Measurements from ENCODE around the gene AADACL4. TPM values are rescaled to one million over a fixed set of nuclear protein-coding genes. Genes with fewer than 3 reads are reported as not detected.

AADACL4 gene
- total and polyA plus RNA-seq, 2 experiments from 2014 or later, result not detected

DNA sequence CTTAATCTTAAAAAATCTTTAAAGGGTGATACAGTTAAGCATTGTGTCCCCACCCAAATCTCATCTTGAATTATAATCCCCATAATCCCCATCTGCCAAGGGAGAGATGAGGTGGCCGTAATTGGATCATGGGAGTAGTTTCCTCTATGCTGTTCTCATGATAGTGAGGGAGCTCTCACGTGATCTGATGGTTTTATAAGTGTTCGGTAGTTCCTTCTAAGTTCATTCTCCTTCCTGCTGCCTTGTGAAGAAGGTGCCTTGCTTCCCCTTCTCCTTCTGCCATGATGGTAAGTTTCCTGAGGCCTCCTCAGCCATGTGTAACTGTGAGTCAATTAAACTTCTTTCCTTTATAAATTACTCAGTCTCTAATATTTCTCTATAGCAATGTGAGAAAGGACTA is 36.6 kb upstream of the AADACL4 start:
- Mint-ChIP-seq H3K27me3 (ENCODE audit: insufficient read depth, low read depth, poor library complexity) (peaks cover 3% of the 10 kb centered on the region), H3K4me1 (peaks cover 31% of the 10 kb centered on the region), H3K36me3 (ENCODE audit: low read depth) (peaks cover 40% of the 10 kb centered on the region), H3K27ac (no peak overlapping the region), H3K9me3 (no peaks in the 10 kb centered on the region), H3K4me3 (no peak overlapping the region)
- Histone ChIP-seq H3K79me2 (replicated peaks; ENCODE audit: insufficient read depth) (peaks cover 69% of the 10 kb centered on the region), H3K36me3 (ENCODE audit: insufficient read depth) (no peaks in the 10 kb centered on the region), H2AFZ (no peak overlapping the region), H3K4me1 (ENCODE audit: insufficient read depth) (peaks cover 18% of the 10 kb centered on the region), H3K4me3 (no peak overlapping the region), H3K9me2 (ENCODE audit: insufficient read depth) (no peaks in the 10 kb centered on the region), H3K4me2 (no peak overlapping the region), H3K27ac (ENCODE audit: low read depth) (no peak overlapping the region), H3F3A (replicated peaks; ENCODE audit: low read depth) (0 out of 2 replicates have a peak, but pooled peaks cover 2% of the 10 kb centered on the region), H4K20me1 (replicated peaks; ENCODE audit: insufficient read depth) (no peaks in the 10 kb centered on the region; the same call in 1 of the 2 replicates), H3K27me3 (ENCODE audit: insufficient read depth) (no peaks in the 10 kb centered on the region)
- TF ChIP-seq NANOG (IDR thresholded peaks at IDR 0.05; ENCODE audit: borderline replicate concordance) (no peak), EZH2 (IDR thresholded peaks at IDR 0.05; ENCODE audit: low read depth, unreplicated experiment) (no peak), CREB1 (CRISPR knock-in tag; IDR thresholded peaks at IDR 0.05; ENCODE audit: low read depth) (no peak), POLR2AphosphoS5 (IDR thresholded peaks at IDR 0.05; ENCODE audit: low read depth) (no peak)
- TF ChIP-seq, protein P1, sequence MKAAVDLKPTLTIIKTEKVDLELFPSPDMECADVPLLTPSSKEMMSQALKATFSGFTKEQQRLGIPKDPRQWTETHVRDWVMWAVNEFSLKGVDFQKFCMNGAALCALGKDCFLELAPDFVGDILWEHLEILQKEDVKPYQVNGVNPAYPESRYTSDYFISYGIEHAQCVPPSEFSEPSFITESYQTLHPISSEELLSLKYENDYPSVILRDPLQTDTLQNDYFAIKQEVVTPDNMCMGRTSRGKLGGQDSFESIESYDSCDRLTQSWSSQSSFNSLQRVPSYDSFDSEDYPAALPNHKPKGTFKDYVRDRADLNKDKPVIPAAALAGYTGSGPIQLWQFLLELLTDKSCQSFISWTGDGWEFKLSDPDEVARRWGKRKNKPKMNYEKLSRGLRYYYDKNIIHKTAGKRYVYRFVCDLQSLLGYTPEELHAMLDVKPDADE (IDR thresholded peaks at IDR 0.05), result no peak
- TF ChIP-seq, protein P2, sequence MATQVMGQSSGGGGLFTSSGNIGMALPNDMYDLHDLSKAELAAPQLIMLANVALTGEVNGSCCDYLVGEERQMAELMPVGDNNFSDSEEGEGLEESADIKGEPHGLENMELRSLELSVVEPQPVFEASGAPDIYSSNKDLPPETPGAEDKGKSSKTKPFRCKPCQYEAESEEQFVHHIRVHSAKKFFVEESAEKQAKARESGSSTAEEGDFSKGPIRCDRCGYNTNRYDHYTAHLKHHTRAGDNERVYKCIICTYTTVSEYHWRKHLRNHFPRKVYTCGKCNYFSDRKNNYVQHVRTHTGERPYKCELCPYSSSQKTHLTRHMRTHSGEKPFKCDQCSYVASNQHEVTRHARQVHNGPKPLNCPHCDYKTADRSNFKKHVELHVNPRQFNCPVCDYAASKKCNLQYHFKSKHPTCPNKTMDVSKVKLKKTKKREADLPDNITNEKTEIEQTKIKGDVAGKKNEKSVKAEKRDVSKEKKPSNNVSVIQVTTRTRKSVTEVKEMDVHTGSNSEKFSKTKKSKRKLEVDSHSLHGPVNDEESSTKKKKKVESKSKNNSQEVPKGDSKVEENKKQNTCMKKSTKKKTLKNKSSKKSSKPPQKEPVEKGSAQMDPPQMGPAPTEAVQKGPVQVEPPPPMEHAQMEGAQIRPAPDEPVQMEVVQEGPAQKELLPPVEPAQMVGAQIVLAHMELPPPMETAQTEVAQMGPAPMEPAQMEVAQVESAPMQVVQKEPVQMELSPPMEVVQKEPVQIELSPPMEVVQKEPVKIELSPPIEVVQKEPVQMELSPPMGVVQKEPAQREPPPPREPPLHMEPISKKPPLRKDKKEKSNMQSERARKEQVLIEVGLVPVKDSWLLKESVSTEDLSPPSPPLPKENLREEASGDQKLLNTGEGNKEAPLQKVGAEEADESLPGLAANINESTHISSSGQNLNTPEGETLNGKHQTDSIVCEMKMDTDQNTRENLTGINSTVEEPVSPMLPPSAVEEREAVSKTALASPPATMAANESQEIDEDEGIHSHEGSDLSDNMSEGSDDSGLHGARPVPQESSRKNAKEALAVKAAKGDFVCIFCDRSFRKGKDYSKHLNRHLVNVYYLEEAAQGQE (IDR thresholded peaks at IDR 0.05; ENCODE audit: unreplicated experiment), result no peak
- DNase-seq (ENCODE audit: low spot score) (no peak), ATAC-seq (no peak)

DNA sequence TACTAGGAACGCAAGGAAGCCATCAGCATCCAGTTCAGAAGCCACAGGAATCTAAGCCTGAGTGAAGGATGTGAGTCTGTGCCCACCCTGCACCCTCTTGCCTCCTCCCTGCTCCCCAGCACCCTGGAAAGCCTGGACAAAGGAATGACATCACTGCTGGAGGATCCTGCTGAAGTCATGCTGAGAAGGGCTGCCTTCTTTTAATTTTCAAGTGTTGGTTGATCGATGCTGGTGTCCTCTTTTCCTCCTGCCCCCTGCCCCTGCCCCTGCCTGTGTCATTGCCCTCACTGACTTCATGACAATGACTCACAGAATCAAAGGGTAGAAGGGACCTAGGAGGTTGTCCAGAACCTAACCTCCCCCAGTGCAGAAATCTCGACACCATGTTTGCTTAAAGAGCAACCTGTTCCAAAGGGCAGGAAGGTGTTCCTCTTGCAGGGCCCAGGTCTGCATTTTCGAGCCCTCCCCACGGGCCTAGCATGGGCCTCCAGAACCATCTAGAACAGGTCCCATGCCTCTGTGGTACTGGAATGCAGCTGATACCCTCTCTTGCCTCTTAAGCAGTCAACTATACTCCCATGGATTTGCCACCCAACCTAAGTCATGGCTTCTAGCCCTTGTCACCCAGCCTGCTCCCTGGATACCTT is 35.5 kb upstream of the AADACL4 start:
- ATAC-seq (no peak), DNase-seq (ENCODE audit: low spot score) (no peak)
- Mint-ChIP-seq H3K27ac (no peak overlapping the region), H3K4me3 (no peak overlapping the region), H3K9me3 (no peaks in the 10 kb centered on the region), H3K4me1 (peaks cover 32% of the 10 kb centered on the region), H3K27me3 (ENCODE audit: insufficient read depth, low read depth, poor library complexity) (peaks cover 6% of the 10 kb centered on the region), H3K36me3 (ENCODE audit: low read depth) (peaks cover 50% of the 10 kb centered on the region)
- Histone ChIP-seq H2AFZ (no peak overlapping the region), H3K36me3 (ENCODE audit: insufficient read depth) (0 out of 2 replicates have a peak, but pooled peaks cover 3% of the 10 kb centered on the region), H3K4me1 (ENCODE audit: insufficient read depth) (peaks cover 10% of the 10 kb centered on the region; the same call in 1 of the 2 replicates), H4K20me1 (replicated peaks; ENCODE audit: insufficient read depth) (no peaks in the 10 kb centered on the region; the same call in 1 of the 2 replicates), H3F3A (replicated peaks; ENCODE audit: low read depth) (0 out of 2 replicates have a peak, but pooled peaks cover 4% of the 10 kb centered on the region), H3K4me3 (no peak overlapping the region), H3K9me2 (ENCODE audit: insufficient read depth) (no peaks in the 10 kb centered on the region), H3K79me2 (replicated peaks; ENCODE audit: insufficient read depth) (peaks cover 77% of the 10 kb centered on the region), H3K27me3 (ENCODE audit: insufficient read depth) (no peaks in the 10 kb centered on the region), H3K27ac (ENCODE audit: low read depth) (no peak overlapping the region), H3K4me2 (no peak overlapping the region)
- TF ChIP-seq ZNF114 (CRISPR knock-in tag; IDR thresholded peaks at IDR 0.05) (no peak), CREB1 (CRISPR knock-in tag; IDR thresholded peaks at IDR 0.05; ENCODE audit: low read depth) (no peak)
- TF ChIP-seq, protein P3, sequence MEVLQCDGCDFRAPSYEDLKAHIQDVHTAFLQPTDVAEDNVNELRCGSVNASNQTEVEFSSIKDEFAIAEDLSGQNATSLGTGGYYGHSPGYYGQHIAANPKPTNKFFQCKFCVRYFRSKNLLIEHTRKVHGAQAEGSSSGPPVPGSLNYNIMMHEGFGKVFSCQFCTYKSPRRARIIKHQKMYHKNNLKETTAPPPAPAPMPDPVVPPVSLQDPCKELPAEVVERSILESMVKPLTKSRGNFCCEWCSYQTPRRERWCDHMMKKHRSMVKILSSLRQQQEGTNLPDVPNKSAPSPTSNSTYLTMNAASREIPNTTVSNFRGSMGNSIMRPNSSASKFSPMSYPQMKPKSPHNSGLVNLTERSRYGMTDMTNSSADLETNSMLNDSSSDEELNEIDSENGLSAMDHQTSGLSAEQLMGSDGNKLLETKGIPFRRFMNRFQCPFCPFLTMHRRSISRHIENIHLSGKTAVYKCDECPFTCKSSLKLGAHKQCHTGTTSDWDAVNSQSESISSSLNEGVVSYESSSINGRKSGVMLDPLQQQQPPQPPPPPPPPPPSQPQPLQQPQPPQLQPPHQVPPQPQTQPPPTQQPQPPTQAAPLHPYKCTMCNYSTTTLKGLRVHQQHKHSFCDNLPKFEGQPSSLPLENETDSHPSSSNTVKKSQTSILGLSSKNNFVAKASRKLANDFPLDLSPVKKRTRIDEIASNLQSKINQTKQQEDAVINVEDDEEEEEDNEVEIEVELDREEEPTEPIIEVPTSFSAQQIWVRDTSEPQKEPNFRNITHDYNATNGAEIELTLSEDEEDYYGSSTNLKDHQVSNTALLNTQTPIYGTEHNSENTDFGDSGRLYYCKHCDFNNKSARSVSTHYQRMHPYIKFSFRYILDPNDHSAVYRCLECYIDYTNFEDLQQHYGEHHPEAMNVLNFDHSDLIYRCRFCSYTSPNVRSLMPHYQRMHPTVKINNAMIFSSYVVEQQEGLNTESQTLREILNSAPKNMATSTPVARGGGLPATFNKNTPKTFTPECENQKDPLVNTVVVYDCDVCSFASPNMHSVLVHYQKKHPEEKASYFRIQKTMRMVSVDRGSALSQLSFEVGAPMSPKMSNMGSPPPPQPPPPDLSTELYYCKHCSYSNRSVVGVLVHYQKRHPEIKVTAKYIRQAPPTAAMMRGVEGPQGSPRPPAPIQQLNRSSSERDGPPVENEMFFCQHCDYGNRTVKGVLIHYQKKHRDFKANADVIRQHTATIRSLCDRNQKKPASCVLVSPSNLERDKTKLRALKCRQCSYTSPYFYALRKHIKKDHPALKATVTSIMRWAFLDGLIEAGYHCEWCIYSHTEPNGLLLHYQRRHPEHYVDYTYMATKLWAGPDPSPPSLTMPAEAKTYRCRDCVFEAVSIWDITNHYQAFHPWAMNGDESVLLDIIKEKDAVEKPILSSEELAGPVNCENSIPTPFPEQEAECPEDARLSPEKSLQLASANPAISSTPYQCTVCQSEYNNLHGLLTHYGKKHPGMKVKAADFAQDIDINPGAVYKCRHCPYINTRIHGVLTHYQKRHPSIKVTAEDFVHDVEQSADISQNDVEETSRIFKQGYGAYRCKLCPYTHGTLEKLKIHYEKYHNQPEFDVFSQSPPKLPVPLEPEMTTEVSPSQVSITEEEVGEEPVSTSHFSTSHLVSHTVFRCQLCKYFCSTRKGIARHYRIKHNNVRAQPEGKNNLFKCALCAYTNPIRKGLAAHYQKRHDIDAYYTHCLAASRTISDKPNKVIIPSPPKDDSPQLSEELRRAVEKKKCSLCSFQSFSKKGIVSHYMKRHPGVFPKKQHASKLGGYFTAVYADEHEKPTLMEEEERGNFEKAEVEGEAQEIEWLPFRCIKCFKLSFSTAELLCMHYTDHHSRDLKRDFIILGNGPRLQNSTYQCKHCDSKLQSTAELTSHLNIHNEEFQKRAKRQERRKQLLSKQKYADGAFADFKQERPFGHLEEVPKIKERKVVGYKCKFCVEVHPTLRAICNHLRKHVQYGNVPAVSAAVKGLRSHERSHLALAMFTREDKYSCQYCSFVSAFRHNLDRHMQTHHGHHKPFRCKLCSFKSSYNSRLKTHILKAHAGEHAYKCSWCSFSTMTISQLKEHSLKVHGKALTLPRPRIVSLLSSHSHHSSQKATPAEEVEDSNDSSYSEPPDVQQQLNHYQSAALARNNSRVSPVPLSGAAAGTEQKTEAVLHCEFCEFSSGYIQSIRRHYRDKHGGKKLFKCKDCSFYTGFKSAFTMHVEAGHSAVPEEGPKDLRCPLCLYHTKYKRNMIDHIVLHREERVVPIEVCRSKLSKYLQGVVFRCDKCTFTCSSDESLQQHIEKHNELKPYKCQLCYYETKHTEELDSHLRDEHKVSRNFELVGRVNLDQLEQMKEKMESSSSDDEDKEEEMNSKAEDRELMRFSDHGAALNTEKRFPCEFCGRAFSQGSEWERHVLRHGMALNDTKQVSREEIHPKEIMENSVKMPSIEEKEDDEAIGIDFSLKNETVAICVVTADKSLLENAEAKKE (CRISPR knock-in tag; IDR thresholded peaks at IDR 0.05), result no peak

Data from GM23338 (cell line).